ENCODE measurements around the gene KPNB1.
A peak's percentile ranks its signal among the peaks of the same experiment; 100 is the strongest.

The KPNB1 gene

DNA sequence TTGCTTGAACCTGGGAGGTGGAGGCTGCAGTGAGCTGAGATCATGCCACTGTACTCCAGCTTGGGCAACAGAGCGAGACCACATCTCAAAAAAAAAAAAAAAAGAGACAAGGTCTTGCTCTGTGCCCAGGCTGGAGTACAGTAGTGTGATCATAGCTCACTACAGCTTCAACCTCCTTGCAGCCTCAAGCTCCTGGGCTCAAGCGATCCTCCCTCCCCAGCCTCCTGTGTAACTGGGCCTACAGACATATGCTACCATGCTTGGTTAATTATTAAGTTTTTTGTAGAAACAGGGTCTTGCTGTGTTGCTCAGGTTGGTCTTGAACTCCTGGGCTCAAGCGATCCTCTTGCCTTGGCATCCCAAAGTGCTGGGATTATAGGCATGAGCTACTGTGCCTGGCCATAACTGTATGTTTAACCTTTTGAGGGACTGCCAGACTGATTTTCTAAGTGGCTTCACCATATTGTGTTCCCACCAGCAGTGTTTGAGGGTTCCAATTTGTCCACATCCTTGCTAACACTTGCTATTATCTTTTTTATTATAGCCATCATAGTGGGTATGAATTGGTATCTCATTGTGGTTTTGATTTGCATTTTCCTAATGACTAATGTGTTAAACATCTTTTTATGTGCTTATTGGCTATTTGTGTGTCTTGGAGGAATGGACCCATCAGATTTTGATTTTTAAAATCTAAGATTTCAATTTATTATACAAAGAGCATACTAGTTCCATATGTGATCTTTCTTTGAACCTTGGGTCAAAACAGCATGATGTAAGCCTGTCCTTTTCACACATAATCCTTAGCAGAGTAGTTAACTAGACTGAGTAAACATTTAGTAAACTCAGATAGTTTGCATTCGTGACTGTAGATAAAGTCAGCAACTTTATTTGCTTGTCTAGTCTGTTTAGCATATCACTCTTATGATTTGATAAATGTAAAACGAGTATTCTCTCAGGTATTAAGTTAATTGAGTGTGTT, 38.1 kb upstream of the KPNB1 start:
- no peaks in the 10 kb centered on the region for H3K27me3 Mint-ChIP-seq (ENCODE audit: low read depth, poor library complexity)
- TF ChIP-seq, protein P1, sequence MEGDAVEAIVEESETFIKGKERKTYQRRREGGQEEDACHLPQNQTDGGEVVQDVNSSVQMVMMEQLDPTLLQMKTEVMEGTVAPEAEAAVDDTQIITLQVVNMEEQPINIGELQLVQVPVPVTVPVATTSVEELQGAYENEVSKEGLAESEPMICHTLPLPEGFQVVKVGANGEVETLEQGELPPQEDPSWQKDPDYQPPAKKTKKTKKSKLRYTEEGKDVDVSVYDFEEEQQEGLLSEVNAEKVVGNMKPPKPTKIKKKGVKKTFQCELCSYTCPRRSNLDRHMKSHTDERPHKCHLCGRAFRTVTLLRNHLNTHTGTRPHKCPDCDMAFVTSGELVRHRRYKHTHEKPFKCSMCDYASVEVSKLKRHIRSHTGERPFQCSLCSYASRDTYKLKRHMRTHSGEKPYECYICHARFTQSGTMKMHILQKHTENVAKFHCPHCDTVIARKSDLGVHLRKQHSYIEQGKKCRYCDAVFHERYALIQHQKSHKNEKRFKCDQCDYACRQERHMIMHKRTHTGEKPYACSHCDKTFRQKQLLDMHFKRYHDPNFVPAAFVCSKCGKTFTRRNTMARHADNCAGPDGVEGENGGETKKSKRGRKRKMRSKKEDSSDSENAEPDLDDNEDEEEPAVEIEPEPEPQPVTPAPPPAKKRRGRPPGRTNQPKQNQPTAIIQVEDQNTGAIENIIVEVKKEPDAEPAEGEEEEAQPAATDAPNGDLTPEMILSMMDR (IDR thresholded peaks at IDR 0.05): no peak
- no peaks in the 10 kb centered on the region for H3K9me3 Mint-ChIP-seq
- no peak overlapping the region for H3K4me3 Mint-ChIP-seq
- no peaks in the 10 kb centered on the region for H3K4me1 Mint-ChIP-seq
- H3K27ac Mint-ChIP-seq: no peak overlapping the region
- DNase-seq: no peak
- peaks cover 67% of the 10 kb centered on the region for H3K36me3 Mint-ChIP-seq (ENCODE audit: low read depth)

DNA sequence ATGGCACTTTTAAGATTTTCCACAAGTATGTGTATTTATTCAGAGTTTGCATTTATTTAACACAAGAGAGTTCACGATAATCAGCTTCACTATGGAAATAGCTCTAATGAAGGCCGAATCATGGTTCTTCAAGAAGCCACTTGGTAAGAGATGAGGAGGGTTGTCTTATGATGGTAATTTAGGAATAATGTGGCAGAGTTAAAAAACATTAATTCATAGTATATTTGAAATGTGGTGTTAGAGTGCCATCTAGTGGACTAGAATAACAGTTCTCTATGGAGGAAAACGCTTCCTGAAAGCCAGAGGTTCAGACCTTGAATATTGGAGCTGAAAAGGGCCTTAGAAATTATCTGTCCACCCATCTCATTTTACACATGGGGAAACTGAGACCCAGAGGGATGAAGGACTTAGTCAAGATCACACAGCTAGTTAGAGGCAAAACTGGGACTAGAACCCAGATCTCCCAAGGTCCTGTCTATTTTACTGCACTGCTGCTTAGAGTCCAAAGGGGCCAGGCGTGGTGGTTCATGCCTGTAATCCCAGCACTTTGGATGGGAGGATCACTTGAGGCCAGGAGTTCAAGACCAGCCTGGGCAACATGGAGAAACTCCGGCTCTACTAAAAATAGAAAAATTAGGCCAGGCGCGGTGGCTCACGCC, 33.8 kb upstream of the KPNB1 start:
- H3K36me3 Mint-ChIP-seq (ENCODE audit: low read depth): peaks cover 65% of the 10 kb centered on the region
- no peak overlapping the region for H3K4me3 Mint-ChIP-seq
- no peak overlapping the region for H3K27ac Mint-ChIP-seq
- peaks cover under 1% of the 10 kb centered on the region for H3K4me1 Mint-ChIP-seq
- TF ChIP-seq, protein P1 (IDR thresholded peaks at IDR 0.05): peak; percentile 75
- DNase-seq: peak; percentile 6
- H3K9me3 Mint-ChIP-seq: no peaks in the 10 kb centered on the region
- H3K27me3 Mint-ChIP-seq (ENCODE audit: low read depth, poor library complexity): no peaks in the 10 kb centered on the region

DNA sequence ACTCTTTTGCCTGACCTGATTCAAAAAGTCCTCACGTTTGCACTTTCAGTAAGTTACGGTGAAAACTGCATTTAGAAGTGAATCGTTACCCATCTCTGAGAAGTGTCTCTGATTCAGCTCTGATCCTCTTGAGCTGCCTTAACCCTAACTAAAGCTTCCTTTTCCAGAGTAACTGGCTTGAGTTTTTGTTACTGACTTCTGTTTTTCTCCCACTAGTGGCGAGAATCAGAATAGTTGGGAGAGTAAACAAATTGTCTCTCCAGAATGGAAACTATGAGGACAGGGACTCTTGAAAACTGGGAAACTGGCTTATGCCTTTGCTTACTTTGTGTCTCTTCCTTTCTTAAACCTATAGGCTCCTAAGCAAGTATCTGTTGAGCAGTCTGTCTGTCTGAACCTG, 31.3 kb upstream of the KPNB1 start:
- TF ChIP-seq, protein P1 (IDR thresholded peaks at IDR 0.05): no peak
- H3K27me3 Mint-ChIP-seq (ENCODE audit: low read depth, poor library complexity): no peaks in the 10 kb centered on the region
- DNase-seq: no peak
- H3K36me3 Mint-ChIP-seq (ENCODE audit: low read depth): peaks cover 66% of the 10 kb centered on the region
- no peak overlapping the region for H3K4me3 Mint-ChIP-seq
- no peaks in the 10 kb centered on the region for H3K9me3 Mint-ChIP-seq
- H3K27ac Mint-ChIP-seq: peak overlapping the region; percentile 87
- peaks cover 10% of the 10 kb centered on the region for H3K4me1 Mint-ChIP-seq

DNA sequence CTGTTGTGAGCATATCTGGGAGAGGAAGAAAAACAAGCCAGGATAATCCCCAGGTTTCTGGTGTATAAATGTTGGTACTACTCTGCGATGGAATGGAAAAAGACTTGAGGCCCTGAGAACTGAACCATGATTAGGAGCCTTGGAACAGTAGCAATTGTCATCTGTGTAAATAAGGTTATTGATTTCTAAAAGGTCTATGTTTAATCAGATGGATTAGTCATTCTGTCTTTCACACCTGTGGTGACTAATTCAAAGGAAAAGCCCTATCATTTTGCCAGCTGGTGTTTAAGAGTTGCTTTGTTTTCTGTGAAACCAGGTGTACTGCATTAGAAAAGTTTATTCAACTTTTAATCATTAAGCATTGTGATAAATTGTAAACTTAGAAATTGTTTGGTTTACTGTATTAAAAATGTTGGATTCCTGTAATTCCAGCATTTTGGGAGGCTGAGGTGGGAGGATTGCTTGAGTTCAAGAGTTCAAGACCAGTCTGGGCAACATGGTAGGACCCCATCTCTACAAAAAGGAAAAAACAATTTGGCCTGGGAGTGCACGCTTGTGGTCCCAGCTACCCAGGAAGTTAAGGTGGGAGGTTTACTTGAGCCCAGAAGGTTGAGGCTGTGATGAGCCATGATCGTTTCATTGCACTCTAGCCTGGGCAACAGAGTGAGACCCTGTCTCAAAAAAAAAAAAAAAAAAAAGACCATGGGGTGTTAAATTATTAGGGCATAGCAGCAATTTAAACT, 29.0 kb upstream of the KPNB1 start:
- TF ChIP-seq, protein P1 (IDR thresholded peaks at IDR 0.05): no peak
- no peak for DNase-seq
- peak overlapping the region; percentile 68 for H3K27ac Mint-ChIP-seq
- H3K4me3 Mint-ChIP-seq: no peak overlapping the region
- H3K27me3 Mint-ChIP-seq (ENCODE audit: low read depth, poor library complexity): no peaks in the 10 kb centered on the region
- peaks cover 10% of the 10 kb centered on the region for H3K4me1 Mint-ChIP-seq
- peaks cover 62% of the 10 kb centered on the region for H3K36me3 Mint-ChIP-seq (ENCODE audit: low read depth)
- no peaks in the 10 kb centered on the region for H3K9me3 Mint-ChIP-seq

DNA sequence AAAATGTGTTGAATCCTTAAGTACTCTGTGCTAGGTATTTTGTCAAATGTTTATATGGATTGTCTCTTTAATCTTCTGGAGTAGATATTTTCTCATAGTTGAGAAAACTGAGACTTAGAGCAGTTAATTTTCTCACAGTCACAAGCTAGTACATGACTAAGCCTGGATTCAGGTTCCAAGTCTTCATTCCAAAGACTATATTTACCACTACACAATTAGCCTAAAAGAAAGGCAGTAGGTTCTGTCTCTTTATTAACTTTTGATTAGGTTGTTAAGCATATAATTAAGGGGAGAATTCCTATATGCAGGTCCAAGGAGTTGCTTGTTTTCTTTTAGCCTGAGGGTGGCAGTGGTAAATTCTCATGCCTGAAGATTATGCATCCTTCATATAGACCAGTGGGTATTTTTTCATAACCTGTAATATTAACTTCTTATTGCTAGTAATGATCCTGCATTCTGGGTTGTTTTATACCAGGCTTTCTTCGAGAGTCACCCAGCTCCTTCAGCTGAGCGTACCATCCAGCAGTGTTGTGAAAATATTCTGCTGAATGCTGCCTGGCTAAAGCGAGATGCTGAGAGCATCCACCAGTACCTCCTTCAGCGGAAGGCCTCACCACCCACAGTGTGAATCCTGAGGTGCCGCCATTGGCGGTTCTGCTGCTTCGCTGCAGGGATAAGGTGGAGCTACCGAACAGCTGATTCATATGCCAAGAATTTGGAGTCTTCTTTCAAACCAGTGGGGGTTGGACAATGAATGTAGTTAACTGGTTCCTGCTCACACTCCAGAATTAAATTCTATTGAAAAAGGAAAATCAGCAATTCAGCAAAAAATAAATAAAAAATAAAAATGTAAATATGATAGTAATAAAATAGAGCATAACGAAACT, 28.2 kb upstream of the KPNB1 start:
- Mint-ChIP-seq H3K36me3 (ENCODE audit: low read depth) (peaks cover 62% of the 10 kb centered on the region), H3K4me1 (peaks cover 10% of the 10 kb centered on the region), H3K9me3 (no peaks in the 10 kb centered on the region), H3K27me3 (ENCODE audit: low read depth, poor library complexity) (no peaks in the 10 kb centered on the region), H3K4me3 (no peak overlapping the region), H3K27ac (peak overlapping the region; percentile 68)
- peak; percentile 12 for DNase-seq
- TF ChIP-seq, protein P1 (IDR thresholded peaks at IDR 0.05): no peak

Measured in nephron progenitor cell (in vitro differentiated cells).